ENCODE results near the gene SLC2A14. TPM values are rescaled to one million over a fixed set of nuclear protein-coding genes. Genes with fewer than 3 reads are reported as not detected.
"Not testable (repeated sequence)": the region's sequence is repeated elsewhere in the genome, so short reads cannot be mapped to it uniquely, and the experiment has no call there.

The SLC2A14 gene
- total RNA-seq, 1 experiment from 2014 or later, result 0.25 TPM

GRCh38 chr12:7870335-7870734 lies 2.4 kb downstream of the SLC2A14 start:
- no peak for DNase-seq (ENCODE audit: low spot score)

DNA sequence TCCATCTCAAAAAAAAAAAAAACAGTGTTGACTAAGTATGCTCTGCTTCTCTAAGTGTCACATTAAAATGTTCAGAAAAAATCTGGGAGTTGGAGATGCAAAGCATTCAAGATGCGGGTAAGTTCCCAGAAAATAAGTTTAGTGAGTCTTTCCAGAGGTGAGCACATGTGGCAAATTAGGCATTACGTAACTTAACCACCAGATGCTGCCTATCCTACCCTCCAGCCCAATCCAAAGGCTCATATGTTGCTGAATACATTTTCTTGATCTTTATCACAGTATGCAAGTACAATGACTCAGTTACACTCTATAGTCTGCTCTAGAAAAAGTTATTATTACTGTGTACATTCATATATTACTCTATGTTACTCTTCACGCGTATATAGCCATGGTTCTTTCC lies 3.6 kb downstream of the SLC2A14 start:
- DNase-seq (ENCODE audit: low spot score), result no peak

- DNase-seq (ENCODE audit: low spot score), result no peak
These were observed 4.3 kb downstream of the SLC2A14 start for GRCh38 chr12:7868391-7868790.

- DNase-seq (ENCODE audit: low spot score), result no peak
These were observed 8.0 kb downstream of the SLC2A14 start for GRCh38 chr12:7864601-7865150.

DNA sequence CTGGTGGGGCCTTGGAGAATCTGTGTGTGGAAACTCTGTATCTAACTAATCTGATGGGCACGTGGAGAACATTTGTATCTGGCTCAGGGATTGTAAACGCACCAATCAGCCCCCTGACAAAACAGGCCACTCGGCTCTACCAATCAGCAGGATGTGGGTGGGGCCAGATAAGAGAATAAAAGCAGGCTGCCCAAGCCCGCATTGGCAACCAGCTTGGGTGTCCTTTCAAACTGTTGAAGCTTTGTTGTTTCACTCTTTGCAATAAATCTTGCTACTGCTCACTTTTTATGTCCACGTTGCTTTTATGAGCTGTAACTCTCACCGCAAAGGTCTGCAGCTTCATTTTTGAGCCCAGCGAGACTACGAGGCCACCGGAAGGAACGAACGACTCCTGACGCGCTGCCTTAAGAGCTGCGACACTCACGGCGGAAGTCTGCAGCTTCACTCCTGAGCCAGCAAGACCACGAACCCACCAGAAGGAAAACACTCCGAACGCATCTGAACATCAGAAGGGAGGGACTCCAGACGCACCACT lies 9.8 kb downstream of the SLC2A14 start:
- not testable (repeated sequence) for DNase-seq (ENCODE audit: low spot score)

DNA sequence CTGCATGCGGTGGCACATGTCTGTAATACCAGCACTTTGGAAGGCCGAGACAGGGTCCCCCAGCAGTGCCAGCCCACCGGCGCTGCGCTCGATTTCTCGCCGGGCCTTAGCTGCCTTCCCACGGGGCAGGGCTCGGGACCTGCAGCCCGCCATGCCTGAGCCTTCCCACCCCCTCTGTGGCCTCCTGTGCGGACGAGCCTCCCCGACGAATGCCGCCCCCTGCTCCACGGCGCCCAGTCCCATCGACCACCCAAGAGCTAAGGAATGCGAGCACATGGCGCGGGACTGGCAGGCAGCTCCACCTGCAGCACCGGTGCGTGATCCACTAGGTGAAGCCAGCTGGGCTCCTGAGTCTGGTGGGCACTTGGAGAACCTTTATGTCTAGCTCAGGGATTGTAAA lies 10.4 kb downstream of the SLC2A14 start:
- not testable (repeated sequence) for DNase-seq (ENCODE audit: low spot score)

DNA sequence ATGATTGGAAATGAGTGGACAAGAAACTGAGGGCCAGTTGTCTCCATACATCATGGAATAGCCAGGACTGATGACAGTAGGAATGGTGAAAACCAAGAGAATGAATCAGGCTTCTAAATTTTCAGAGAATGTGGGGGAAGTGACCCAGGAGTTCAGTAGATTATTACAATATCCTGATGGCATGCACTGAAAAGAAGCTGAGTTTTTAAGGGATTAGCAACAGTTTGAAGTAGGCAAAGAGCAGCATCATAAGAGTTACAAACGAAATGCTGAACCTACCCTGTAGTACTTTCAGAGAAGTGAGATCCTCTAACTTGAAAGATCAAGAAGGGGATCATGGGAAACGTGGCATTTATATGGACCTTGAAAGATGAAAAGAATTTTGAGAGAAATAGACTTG lies 13.2 kb downstream of the SLC2A14 start:
- DNase-seq (ENCODE audit: low spot score), result no peak

DNA sequence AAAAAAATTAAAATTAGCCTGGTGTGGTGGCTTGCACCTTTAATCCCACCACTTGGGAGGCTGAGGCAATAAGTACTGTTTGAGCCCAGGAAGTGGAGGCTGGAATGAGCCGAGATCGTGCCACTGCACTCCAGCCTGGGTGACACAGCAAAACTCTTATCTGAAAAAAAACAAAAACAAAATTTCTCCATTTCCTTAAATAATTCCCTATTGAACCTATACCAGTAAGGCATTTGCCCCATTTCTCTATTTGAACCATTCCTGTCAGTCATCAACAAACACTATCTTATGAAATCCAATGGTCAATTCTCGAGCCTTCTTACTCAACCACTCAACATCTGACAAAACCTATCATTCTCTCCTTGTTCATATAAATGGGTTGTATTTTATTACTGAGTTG lies 14.7 kb downstream of the SLC2A14 start:
- no peak for DNase-seq (ENCODE audit: low spot score)

DNA sequence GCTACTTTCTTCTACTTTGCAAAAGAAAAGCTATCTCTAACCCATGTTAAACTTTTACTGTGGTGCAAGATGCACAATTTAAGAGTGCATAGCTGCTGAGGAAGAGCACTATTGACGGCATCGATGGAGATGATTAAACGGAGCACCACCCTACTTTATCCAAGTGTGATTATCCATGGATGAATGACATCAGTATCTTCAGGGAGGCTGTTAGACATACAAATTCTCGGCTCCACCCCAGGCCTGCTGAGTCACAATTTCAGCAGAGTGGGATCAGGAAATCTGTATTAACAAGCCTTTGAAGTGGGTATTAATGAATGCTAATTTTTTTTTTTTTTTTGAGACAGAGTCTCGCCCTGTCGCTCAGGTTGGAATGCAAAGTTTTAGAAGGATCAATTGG lies 16.2 kb downstream of the SLC2A14 start:
- no peak for DNase-seq (ENCODE audit: low spot score)

GRCh38 chr12:7853557-7853956 lies 19.2 kb downstream of the SLC2A14 start:
- no peak for DNase-seq (ENCODE audit: low spot score)

DNA sequence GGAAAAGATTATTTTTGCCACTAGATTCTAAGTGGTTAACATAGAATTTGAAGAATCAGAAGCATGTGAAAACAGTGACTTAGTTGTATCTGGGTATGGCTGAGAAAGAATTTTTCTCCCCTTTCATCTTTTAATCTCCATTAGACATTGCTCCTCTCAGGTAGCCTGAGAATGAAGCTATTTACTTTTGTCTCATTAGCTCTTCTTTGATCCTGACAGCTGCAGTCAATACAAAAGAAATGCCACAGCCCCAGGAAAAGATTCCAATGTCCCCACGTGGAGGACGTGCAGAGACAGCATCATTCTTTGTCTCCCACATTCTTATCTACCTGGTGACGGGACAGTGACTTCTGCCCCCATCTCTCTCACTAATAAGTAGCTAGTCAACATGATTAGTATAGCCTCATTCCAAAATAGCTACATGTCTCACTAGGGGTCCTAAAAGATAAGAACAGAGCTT lies 21.1 kb downstream of the SLC2A14 start:
- DNase-seq (ENCODE audit: low spot score), result not testable (repeated sequence)

GRCh38 chr12:7850099-7850498 lies 22.6 kb downstream of the SLC2A14 start:
- not testable (repeated sequence) for DNase-seq (ENCODE audit: low spot score)

DNA sequence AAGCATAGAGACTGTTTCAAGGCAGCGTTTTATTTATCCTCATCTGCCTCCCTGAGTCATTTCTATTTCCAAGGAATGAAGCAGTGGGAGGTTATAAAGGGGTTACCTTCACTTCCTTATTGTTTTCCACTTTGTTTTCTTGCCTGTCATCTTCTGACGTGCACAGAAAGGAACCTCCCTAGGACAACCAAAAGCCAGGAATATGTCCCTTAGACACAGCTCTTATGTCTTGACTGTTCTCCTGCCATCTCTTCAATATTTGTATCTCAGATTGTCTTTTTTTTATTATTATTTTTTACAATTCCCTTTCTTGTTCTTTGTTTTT lies 24.7 kb downstream of the SLC2A14 start:
- not testable (repeated sequence) for DNase-seq (ENCODE audit: low spot score)

DNA sequence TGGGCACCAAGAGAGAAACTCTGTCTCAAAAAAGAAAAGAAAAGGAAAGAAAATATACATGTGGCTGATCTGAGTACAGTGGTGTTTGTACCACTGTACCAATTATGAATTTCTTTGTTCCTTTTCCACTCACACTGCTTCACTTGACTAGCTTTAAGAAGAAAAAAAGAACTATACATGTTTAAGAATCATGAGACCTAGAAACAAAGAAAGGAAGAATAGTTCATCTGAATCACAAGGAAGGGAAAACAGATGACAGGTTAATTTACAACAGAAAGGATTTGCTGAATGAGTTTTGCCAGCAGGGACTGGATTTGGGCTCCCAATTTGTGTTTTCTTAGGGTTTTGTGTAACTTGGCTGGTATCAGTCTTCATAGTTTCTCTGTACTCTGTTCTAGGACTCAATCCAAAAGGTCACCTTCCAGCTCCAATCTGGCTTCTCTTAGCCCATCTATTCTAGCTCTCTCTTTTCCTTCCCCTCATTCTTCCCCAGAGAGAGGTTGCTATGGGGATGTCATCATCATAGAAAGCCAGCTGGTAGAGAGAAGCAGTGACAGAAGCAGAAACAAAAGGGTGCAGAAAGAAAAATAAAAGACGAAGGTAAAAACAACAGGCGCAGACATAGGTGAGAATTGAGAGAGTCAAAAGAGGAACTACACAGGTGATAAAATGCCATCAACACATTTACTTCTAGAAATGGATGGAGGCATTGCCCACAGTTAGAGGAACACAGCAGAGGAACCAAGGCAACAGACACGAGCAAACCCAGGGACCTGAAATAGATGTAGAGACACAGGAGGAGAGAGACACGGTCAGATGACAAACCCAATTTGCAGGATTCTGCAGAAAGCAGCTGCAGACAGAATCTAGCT lies 25.3 kb downstream of the SLC2A14 start:
- not testable (repeated sequence) for DNase-seq (ENCODE audit: low spot score)

DNA sequence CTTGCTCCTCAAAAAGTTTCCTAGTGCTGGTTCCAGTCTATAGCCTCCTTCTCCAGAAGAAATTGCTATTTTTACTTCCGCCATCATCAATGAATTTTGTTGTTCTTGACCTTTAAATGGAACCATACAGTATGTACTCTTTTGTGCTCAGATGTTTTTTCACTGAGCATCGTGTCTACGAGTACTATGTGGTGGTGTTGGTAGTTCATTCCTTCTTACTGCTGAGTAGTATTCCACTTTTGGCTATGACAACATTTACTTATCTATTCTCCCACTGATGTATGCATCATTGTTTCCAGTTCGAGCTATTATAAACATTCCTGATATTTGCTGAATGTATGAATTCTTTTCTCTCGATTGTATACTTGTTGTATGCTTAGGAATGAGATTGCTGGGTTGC lies 28.6 kb downstream of the SLC2A14 start:
- DNase-seq (ENCODE audit: low spot score), result no peak

- DNase-seq (ENCODE audit: low spot score), result not testable (repeated sequence)
These were observed 29.1 kb downstream of the SLC2A14 start for GRCh38 chr12:7843583-7843982.

GRCh38 chr12:7843149-7843548 lies 29.6 kb downstream of the SLC2A14 start:
- not testable (repeated sequence) for DNase-seq (ENCODE audit: low spot score)

DNA sequence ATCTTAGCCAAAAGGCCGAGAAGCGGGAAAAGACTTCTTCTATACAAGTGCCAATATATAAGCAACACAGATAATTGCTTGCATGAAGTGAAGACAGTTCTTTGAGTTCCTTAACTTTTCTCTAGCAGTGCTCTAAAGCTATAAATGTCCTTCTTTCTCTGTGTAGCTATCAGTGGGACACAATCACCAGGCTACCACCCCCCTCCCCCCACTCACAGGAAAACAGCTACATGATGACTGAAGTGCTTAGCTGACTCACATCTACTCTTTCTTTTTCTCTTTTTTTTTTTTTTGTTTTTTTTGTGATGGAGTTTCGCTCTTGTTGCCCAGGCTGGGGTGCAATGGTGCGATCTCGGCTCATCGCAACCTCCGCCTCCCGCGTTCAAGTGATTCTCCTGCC lies 30.3 kb downstream of the SLC2A14 start:
- DNase-seq (ENCODE audit: low spot score), result not testable (repeated sequence)

- not testable (repeated sequence) for DNase-seq (ENCODE audit: low spot score)
These were observed 32.9 kb downstream of the SLC2A14 start for GRCh38 chr12:7839848-7840247.

- not testable (repeated sequence) for DNase-seq (ENCODE audit: low spot score)
These were observed 33.5 kb downstream of the SLC2A14 start for GRCh38 chr12:7839226-7839625.

DNA sequence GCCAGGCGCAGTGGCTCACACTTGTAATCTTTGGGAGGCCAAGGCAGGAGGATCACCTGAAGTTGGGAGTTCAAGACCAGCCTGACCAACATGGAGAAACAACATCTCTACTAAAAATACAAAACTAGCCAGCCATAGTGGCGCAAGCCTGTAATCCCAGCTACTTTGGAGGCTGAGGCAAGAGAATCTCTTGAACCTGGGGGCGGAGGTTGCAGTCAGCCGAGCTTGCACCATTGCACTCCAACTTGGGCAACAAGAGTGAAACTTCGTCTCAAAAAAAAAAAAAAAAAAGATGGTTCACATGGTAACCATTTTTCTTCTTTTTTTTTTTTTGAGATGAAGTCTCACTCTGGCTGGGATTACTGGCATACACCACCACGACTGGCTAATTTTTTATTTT lies 35.3 kb downstream of the SLC2A14 start:
- no peak for DNase-seq (ENCODE audit: low spot score)

DNA sequence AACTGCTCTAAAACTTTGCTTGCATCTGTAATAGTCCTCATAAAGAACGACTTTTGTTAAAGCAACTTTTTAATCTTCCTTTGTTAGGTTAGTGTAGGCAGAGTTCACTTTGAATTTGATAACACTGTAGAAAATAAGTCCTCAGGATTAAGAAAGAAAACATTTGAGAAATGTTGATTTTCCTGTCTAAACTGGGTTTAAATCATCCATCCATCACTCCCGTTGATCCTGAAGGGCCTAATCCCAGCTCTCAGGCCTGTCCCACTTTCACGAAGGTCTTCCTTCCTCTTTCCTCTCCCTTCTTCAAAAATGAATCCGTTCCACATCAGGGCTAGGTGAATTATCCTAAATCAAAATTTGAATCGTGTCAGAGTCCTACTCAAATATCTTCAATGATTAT lies 36.9 kb downstream of the SLC2A14 start:
- no peak for DNase-seq (ENCODE audit: low spot score)

DNA sequence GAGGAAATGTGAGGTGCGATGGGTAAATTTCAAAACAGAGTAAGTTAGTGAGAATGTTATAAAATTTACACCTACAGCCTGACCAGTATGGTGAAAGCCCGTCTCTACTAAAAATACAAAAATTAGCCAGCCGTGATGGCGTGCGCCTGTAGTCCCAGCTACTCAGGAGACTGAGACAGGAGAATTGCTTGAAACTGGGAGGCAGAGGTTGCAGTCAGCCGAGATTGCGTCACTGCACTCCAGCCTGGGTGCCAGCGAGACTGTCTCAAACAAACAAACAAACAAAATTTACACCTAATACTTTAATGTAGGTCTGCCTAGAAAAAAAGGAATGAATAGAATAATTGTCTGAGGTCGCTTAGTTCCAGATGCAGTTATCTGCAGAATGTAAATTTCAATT lies 37.6 kb downstream of the SLC2A14 start:
- DNase-seq (ENCODE audit: low spot score), result no peak

Measured in H4 (cell line).